HFFc6 (cell line): ENCODE results near the gene KIF25. TPM values are rescaled to one million over a fixed set of nuclear protein-coding genes. Genes with fewer than 3 reads are reported as not detected.

Experiments
- DNase-seq: peaks from one replicate; pipeline ENCODE4 v3.0.0-alpha.2; 2018
- H3K27ac Mint-ChIP-seq: 2 replicates; pipeline ENCODE4 v1.8.0; 2020; ENCODE audit warnings: mild to moderate bottlenecking, mixed read lengths
- H3K27me3 Mint-ChIP-seq: 2 replicates; pipeline ENCODE4 v1.8.0; 2021; ENCODE audit warnings: mild to moderate bottlenecking, moderate library complexity, mixed read lengths; ENCODE audit not compliant: insufficient read depth
- H3K36me3 Mint-ChIP-seq: 2 replicates; pipeline ENCODE4 v1.8.0; 2021; ENCODE audit warnings: low read depth, mixed read lengths
- H3K4me1 Mint-ChIP-seq: 2 replicates; pipeline ENCODE4 v1.8.0; 2020; ENCODE audit warnings: low read depth, mixed read lengths
- H3K4me3 Mint-ChIP-seq: 2 replicates; pipeline ENCODE4 v1.8.0; 2020; ENCODE audit warnings: mild to moderate bottlenecking, moderate library complexity, mixed read lengths
- H3K9me3 Mint-ChIP-seq: 2 replicates; pipeline ENCODE4 v1.8.0; 2020; ENCODE audit warnings: mild to moderate bottlenecking, mixed read lengths
- total RNA-seq, 6 experiments: library from RNA; stranded (reverse); fragmentation: NEBNext Ultra II Directional; extraction: Animal tissue kit (Norgen Biotek cat#: 25700); gene quantifications; 2 replicates in 1 of 6; 3 replicates in 5 of 6; pipeline ENCODE4 v1.2.3, GENCODE V29; 2021
- TF ChIP-seq, protein P1 (sequence below): fragments of 200-600 bp; sonication (generic); IDR thresholded peaks from 2 replicates; pipeline ENCODE4 v1.5.0; 2021; ENCODE audit warnings: antibody characterized with exemption, mild to moderate bottlenecking

The KIF25 gene
- total RNA-seq, 6 experiments from 2014 or later: not detected

DNA sequence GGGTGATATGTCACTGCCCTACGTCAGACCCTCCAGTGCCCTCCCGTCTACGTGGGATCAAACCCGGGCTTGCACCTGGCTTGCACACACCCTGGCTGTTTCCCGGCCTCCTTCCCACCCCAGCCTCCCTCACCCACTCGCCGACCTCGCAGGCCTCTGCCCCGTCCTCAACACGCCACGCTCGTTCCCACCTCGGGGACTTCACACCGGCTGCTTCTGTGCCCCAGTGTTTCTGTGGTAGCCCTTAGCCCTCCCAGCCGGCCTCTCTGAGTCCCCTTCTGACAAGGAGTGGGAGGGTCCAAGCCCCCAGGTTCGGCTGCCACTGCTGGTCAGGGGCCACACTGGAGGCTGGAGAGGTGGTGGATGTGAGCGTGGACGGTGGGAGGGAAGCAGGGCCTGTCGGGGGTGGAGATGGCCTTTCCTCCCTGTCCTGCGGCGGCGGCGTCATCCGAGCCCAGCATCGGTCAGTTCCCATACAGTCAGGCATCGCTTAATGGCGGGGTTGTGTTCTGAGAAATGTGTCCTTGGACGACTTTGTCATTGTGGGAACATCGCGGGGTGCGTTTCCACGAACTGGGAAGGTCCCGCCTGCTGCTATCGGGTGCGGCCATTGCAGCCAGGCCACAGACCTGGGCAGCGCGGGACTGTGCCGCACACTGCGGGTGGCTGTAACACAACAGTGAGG is 11.4 kb upstream of the KIF25 start:
- TF ChIP-seq, protein P1, sequence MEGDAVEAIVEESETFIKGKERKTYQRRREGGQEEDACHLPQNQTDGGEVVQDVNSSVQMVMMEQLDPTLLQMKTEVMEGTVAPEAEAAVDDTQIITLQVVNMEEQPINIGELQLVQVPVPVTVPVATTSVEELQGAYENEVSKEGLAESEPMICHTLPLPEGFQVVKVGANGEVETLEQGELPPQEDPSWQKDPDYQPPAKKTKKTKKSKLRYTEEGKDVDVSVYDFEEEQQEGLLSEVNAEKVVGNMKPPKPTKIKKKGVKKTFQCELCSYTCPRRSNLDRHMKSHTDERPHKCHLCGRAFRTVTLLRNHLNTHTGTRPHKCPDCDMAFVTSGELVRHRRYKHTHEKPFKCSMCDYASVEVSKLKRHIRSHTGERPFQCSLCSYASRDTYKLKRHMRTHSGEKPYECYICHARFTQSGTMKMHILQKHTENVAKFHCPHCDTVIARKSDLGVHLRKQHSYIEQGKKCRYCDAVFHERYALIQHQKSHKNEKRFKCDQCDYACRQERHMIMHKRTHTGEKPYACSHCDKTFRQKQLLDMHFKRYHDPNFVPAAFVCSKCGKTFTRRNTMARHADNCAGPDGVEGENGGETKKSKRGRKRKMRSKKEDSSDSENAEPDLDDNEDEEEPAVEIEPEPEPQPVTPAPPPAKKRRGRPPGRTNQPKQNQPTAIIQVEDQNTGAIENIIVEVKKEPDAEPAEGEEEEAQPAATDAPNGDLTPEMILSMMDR: no peak
- Mint-ChIP-seq H3K27me3 (peaks cover 2% of the 10 kb centered on the region), H3K36me3 (peaks cover 4% of the 10 kb centered on the region; the same call in 1 of the 2 replicates), H3K4me1 (peaks cover 6% of the 10 kb centered on the region; the same call in 1 of the 2 replicates), H3K9me3 (peaks cover 19% of the 10 kb centered on the region), H3K27ac (no peak overlapping the region), H3K4me3 (no peak overlapping the region)
- no peak for DNase-seq

GRCh38 chr6:167987396-167988153 is 9.9 kb upstream of the KIF25 start:
- no peak overlapping the region for H3K27ac Mint-ChIP-seq
- no peak overlapping the region for H3K4me3 Mint-ChIP-seq
- TF ChIP-seq, protein P1: no peak
- peaks cover 6% of the 10 kb centered on the region; the same call in 1 of the 2 replicates for H3K4me1 Mint-ChIP-seq
- peaks cover 2% of the 10 kb centered on the region for H3K27me3 Mint-ChIP-seq
- H3K36me3 Mint-ChIP-seq: peaks cover 4% of the 10 kb centered on the region; the same call in 1 of the 2 replicates
- peaks cover 20% of the 10 kb centered on the region for H3K9me3 Mint-ChIP-seq
- no peak for DNase-seq

- peaks cover 6% of the 10 kb centered on the region; the same call in 1 of the 2 replicates for H3K4me1 Mint-ChIP-seq
- no peak overlapping the region for H3K27ac Mint-ChIP-seq
- DNase-seq: no peak
- H3K9me3 Mint-ChIP-seq: peaks cover 20% of the 10 kb centered on the region
- TF ChIP-seq, protein P1: no peak
- no peak overlapping the region for H3K4me3 Mint-ChIP-seq
- H3K36me3 Mint-ChIP-seq: peaks cover 4% of the 10 kb centered on the region; the same call in 1 of the 2 replicates
- H3K27me3 Mint-ChIP-seq: peaks cover 2% of the 10 kb centered on the region
These were observed 9.3 kb upstream of the KIF25 start for GRCh38 chr6:167988154-167988495.

DNA sequence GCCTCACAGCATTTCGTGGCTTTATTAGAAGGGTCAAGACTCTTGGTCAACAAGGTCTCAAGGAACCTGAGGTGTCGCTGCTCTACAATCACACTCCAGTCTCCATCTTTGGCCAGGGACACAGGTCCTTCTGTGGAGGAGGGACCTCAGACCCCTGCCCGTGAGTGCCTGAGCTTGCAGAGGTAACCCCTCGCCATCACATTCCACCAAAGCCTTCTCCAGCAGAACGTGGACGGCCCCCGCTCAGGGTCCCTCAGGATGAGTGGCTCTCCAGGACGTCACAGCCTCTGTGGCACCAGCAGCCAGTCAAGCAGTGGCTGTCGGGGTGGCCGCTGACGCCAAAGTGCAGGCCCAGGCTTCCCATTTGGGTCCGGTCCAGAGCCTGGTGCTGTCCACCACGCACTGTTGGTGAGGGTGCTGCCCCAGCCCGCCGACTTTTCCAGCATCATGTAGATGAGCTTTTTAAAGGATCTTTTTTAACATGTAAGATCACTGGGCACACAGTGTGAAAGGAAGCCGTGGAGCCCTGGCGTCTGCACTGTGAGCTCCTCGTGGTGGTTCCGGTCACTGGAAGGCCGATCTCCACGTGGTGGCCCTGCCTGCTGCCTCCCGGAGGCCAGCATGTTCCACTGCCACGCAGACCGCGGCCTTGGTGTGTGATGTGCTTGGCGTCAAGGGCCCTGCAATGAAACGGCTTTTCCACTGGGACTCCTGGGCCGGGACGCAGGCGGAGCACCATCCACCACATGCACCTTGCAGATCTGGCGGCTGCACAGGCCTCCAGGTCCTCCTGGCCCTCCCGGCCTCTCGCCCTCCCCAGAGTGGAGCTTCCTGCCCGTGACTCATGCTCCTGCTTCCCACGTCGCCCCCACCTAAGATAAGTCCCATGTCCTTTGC is 8.3 kb upstream of the KIF25 start:
- Mint-ChIP-seq H3K36me3 (peaks cover 4% of the 10 kb centered on the region; the same call in 1 of the 2 replicates), H3K4me1 (peaks cover 6% of the 10 kb centered on the region; the same call in 1 of the 2 replicates), H3K27me3 (peaks cover 4% of the 10 kb centered on the region), H3K4me3 (no peak overlapping the region), H3K9me3 (peaks cover 20% of the 10 kb centered on the region), H3K27ac (no peak overlapping the region)
- TF ChIP-seq, protein P1: no peak
- DNase-seq: no peak
